Effector CD4-positive, alpha-beta T cell (primary cell): ENCODE measurements around the gene CPLX4.

Source experiments
- DNase-seq: peaks from one replicate; pipeline ENCODE4 v3.0.0-alpha.2; 2020

The CPLX4 gene

GRCh38 chr18:59305295-59305694, 13.2 kb downstream of the CPLX4 start:
- DNase-seq = no peak

GRCh38 chr18:59303656-59304195, 14.7 kb downstream of the CPLX4 start:
- DNase-seq = no peak

- DNase-seq = no peak
These were observed 15.4 kb downstream of the CPLX4 start for GRCh38 chr18:59303006-59303405.

- no peak for DNase-seq
These were observed 16.5 kb downstream of the CPLX4 start for GRCh38 chr18:59301929-59302328.

GRCh38 chr18:59300676-59301285, 17.7 kb downstream of the CPLX4 start:
- no peak for DNase-seq

GRCh38 chr18:59298871-59299270, 19.6 kb downstream of the CPLX4 start:
- DNase-seq = no peak

GRCh38 chr18:59293317-59293716, 25.1 kb downstream of the CPLX4 start:
- DNase-seq = no peak

GRCh38 chr18:59286341-59286740, 32.1 kb downstream of the CPLX4 start:
- no peak for DNase-seq

GRCh38 chr18:59282341-59282740, 36.1 kb downstream of the CPLX4 start:
- no peak for DNase-seq

GRCh38 chr18:59279722-59280121, 38.7 kb downstream of the CPLX4 start:
- no peak for DNase-seq

- no peak for DNase-seq
These were observed 39.3 kb downstream of the CPLX4 start for GRCh38 chr18:59279193-59279592.

- no peak for DNase-seq
These were observed 39.7 kb downstream of the CPLX4 start for GRCh38 chr18:59278793-59279192.

GRCh38 chr18:59276047-59276446, 42.4 kb downstream of the CPLX4 start:
- DNase-seq = no peak

GRCh38 chr18:59275406-59275949, 43.0 kb downstream of the CPLX4 start:
- DNase-seq = no peak

GRCh38 chr18:59274533-59274928, 43.9 kb downstream of the CPLX4 start:
- DNase-seq = no peak

GRCh38 chr18:59273759-59274532, 44.5 kb downstream of the CPLX4 start:
- DNase-seq = no peak

GRCh38 chr18:59272891-59273758, 45.3 kb downstream of the CPLX4 start, which contains the start of gene RAX:
RAX (minus strand) TSS chr18:59273454; CDS start chr18:59273206, 248 bp downstream.
- DNase-seq = no peak

GRCh38 chr18:59272221-59272888, 46.1 kb downstream of the CPLX4 start:
- DNase-seq = no peak

- DNase-seq = no peak
These were observed 46.7 kb downstream of the CPLX4 start for GRCh38 chr18:59271606-59272220.

- DNase-seq = no peak
These were observed 47.7 kb downstream of the CPLX4 start for GRCh38 chr18:59270689-59271257.

GRCh38 chr18:59269563-59270119, 48.8 kb downstream of the CPLX4 start:
- DNase-seq = no peak
